Measurements from ENCODE around the gene HVCN1. TPM values are rescaled to one million over a fixed set of nuclear protein-coding genes. Genes with fewer than 3 reads are reported as not detected.

Gene HVCN1
- polyA plus RNA-seq, 2 of the 4 experiments (the other 2 are of a cell fraction): 0.34 to 1.1 TPM

DNA sequence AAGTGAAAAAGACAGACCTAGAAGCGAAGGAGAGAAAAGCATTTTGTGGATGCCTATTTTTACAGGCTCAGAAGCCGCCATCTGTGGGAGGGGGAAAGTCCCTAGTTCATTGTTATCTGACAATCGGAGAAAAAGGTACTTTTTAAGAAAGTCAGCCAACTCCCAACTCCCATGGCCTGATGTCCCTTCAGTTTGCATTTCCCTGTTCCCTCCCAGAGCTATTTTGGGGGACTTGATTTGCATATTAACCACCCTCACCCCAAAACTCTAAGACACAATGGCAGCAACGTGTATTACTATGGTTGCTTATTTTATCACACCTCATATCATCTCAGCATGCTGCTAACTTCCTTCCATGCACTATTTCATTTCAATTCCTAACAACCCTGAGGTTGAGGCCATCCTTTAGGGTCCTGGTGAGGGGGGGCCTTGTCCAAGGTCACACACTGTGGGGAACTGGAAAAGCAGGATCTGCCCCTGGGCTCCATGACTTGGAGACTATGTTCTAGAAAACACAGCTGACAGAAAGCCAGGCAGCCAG is 18.7 kb downstream of the HVCN1 start:
- no peak for DNase-seq (ENCODE audit: low read depth in 1 of 2, low spot score in 1 of 2)
- FAIRE-seq: no peak
- Histone ChIP-seq H3K4me2 (no peak overlapping the region), H3K4me1 (no peaks in the 10 kb centered on the region), H3K27ac (no peak overlapping the region), H3K4me3 (no peak overlapping the region), H3K9me3 (peaks cover 14% of the 10 kb centered on the region; the same call in 2 of the 3 replicates)
- ChIA-PET CTCF (interaction anchor here (0.6 to 1.4 kb wide), 4 partner anchors 10 to 30 kb away, joined by 3 to 4 read pairs (median 3); no protein-coding TSS in a partner anchor), POLR2A (no interaction called here)
- TF ChIP-seq HDAC2 (IDR thresholded peaks at IDR 0.05): no peak
- ATAC-seq: no peak
- 57% methylated on average over 4 of the region's 4 CpGs for WGBS (ENCODE audit: missing lambda C conversion rate)

- ATAC-seq (peak in 1 of 2 experiments; percentile 31; a peak in 2 of 6 replicates), DNase-seq (ENCODE audit: low read depth in 1 of 2, low spot score in 1 of 2) (no peak), FAIRE-seq (no peak)
- Histone ChIP-seq H3K4me1 (no peaks in the 10 kb centered on the region), H3K4me2 (no peak overlapping the region), H3K4me3 (no peak overlapping the region), H3K27ac (no peak overlapping the region), H3K9me3 (peaks cover 15% of the 10 kb centered on the region)
- WGBS (ENCODE audit: missing lambda C conversion rate): 30% methylated on average over 5 of the region's 5 CpGs
- ChIA-PET CTCF (no interaction called here), POLR2A (no interaction called here)
- no peak for TF ChIP-seq NPAS2 (CRISPR knock-in tag; IDR thresholded peaks at IDR 0.05; ENCODE audit: borderline replicate concordance)
- no peak for TF ChIP-seq HOXB13 (CRISPR knock-in tag; IDR thresholded peaks at IDR 0.05; ENCODE audit: low read depth)
These were observed 19.8 kb downstream of the HVCN1 start for GRCh38 chr12:110669193-110669502.

GRCh38 chr12:110668480-110669192 is 20.3 kb downstream of the HVCN1 start:
- no peak for FAIRE-seq
- Histone ChIP-seq H3K4me2 (no peak overlapping the region), H3K4me3 (no peak overlapping the region), H3K4me1 (no peaks in the 10 kb centered on the region), H3K9me3 (peaks cover 15% of the 10 kb centered on the region), H3K27ac (no peak overlapping the region)
- ATAC-seq: peak in 1 of 2 experiments; percentile 8; a peak in 1 of 6 replicates
- ChIA-PET POLR2A (no interaction called here), CTCF (interaction anchor here (1.1 kb wide), 1 partner anchor 117 kb away, joined by 3 read pairs; no protein-coding TSS in a partner anchor)
- 70% methylated on average over 12 of the region's 12 CpGs for WGBS (ENCODE audit: missing lambda C conversion rate)
- TF ChIP-seq FOSL2 (IDR thresholded peaks at IDR 0.05): no peak
- no peak for TF ChIP-seq FOSL2 (CRISPR knock-in tag; IDR thresholded peaks at IDR 0.05)
- no peak for TF ChIP-seq GATA3 (IDR thresholded peaks at IDR 0.05; ENCODE audit: borderline replicate concordance)
- no peak for TF ChIP-seq RAD21 (conservative IDR thresholded peaks at IDR 0.05 in 1 of 2, IDR thresholded peaks at IDR 0.05 in 1 of 2)
- TF ChIP-seq CHD2 (IDR thresholded peaks at IDR 0.05; ENCODE audit: low read length, partially characterized antibody): no peak
- TF ChIP-seq TP53 (CRISPR knock-in tag; IDR thresholded peaks at IDR 0.05): no peak
- TF ChIP-seq POLR2AphosphoS2 (conservative IDR thresholded peaks at IDR 0.05; ENCODE audit: low read length): no peak
- TF ChIP-seq EHMT2 (IDR thresholded peaks at IDR 0.05; ENCODE audit: low read depth): no peak
- no peak for TF ChIP-seq CEBPB (IDR thresholded peaks at IDR 0.05)
- TF ChIP-seq ZSCAN20 (CRISPR knock-in tag; IDR thresholded peaks at IDR 0.05): no peak
- TF ChIP-seq JUNB (IDR thresholded peaks at IDR 0.05): no peak
- TF ChIP-seq CBX8 (IDR thresholded peaks at IDR 0.05): no peak
- TF ChIP-seq HOXB5 (CRISPR knock-in tag; IDR thresholded peaks at IDR 0.05): no peak
- TF ChIP-seq RNF2 (IDR thresholded peaks at IDR 0.05; ENCODE audit: borderline replicate concordance, low read depth): no peak
- TF ChIP-seq, protein P1, sequence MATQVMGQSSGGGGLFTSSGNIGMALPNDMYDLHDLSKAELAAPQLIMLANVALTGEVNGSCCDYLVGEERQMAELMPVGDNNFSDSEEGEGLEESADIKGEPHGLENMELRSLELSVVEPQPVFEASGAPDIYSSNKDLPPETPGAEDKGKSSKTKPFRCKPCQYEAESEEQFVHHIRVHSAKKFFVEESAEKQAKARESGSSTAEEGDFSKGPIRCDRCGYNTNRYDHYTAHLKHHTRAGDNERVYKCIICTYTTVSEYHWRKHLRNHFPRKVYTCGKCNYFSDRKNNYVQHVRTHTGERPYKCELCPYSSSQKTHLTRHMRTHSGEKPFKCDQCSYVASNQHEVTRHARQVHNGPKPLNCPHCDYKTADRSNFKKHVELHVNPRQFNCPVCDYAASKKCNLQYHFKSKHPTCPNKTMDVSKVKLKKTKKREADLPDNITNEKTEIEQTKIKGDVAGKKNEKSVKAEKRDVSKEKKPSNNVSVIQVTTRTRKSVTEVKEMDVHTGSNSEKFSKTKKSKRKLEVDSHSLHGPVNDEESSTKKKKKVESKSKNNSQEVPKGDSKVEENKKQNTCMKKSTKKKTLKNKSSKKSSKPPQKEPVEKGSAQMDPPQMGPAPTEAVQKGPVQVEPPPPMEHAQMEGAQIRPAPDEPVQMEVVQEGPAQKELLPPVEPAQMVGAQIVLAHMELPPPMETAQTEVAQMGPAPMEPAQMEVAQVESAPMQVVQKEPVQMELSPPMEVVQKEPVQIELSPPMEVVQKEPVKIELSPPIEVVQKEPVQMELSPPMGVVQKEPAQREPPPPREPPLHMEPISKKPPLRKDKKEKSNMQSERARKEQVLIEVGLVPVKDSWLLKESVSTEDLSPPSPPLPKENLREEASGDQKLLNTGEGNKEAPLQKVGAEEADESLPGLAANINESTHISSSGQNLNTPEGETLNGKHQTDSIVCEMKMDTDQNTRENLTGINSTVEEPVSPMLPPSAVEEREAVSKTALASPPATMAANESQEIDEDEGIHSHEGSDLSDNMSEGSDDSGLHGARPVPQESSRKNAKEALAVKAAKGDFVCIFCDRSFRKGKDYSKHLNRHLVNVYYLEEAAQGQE (IDR thresholded peaks at IDR 0.05): no peak
- no peak for DNase-seq (ENCODE audit: low read depth in 1 of 2, low spot score in 1 of 2)
